Ovary (tissue), 3 donors: ENCODE data around the gene BCKDK.

ENCODE experiments used
- EP300 ChIP-seq: sonication (generic); formaldehyde crosslinking; IDR thresholded peaks from one replicate; pipeline ENCODE4 v1.6.1; 2017; ENCODE audit warnings: antibody characterized with exemption
- POLR2A ChIP-seq: fragments of 450-650 bp; IDR thresholded peaks from one replicate; pipeline ENCODE4 v1.6.1; 2017; ENCODE audit warnings: antibody characterized with exemption, mild to moderate bottlenecking, moderate library complexity
- TF ChIP-seq, protein P1 (sequence below), 3 donors: fragments of 450-650 bp in 2 of 3; fragments of 200-600 bp in 1 of 3; IDR thresholded peaks; one replicate each; pipeline versions ENCODE4 v1.5.1 to v1.8.0; 2016 to 2022; ENCODE audit warnings: antibody characterized with exemption in 3 of 3, mild to moderate bottlenecking in 1 of 3
- donor health status: DM: no; HTN: no; CAD: no.

DNA sequence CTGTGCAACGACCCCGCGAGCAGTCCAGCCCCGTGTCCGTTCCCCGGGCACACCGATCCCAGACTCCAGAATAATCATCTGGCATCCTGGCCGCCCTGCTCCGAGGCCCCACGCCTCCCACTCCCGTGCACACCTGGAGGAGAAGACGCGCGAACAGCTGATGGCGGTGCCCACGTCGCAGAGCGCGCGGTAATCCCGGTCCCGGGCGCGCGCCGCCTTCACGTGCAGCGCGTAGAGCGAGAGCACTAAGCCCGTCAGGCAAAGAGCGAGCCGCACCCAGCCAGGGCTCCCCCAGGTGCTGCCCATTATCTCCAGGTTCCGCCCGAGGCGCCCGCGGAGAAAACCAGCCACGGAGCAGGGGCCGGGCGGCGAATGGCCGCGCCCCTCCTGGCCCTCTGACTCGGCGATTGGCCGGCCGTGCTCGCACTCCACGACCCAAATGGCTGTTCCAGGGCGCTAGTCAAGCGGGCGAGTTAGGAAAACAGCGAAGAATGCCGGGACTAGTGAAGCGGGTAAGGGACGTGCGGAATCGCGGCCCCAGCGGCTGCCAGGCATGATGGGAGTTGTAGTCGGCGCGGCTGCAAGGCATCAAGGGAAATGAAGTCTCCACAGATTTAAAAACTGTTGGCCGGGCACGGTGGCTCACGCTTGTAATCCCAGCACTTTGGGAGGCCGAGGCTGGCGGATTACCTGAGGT is 13.6 kb upstream of the BCKDK start, which contains the start of gene VKORC1:
- TF ChIP-seq POLR2A (no peak), EP300 (no peak)
- TF ChIP-seq, protein P1, sequence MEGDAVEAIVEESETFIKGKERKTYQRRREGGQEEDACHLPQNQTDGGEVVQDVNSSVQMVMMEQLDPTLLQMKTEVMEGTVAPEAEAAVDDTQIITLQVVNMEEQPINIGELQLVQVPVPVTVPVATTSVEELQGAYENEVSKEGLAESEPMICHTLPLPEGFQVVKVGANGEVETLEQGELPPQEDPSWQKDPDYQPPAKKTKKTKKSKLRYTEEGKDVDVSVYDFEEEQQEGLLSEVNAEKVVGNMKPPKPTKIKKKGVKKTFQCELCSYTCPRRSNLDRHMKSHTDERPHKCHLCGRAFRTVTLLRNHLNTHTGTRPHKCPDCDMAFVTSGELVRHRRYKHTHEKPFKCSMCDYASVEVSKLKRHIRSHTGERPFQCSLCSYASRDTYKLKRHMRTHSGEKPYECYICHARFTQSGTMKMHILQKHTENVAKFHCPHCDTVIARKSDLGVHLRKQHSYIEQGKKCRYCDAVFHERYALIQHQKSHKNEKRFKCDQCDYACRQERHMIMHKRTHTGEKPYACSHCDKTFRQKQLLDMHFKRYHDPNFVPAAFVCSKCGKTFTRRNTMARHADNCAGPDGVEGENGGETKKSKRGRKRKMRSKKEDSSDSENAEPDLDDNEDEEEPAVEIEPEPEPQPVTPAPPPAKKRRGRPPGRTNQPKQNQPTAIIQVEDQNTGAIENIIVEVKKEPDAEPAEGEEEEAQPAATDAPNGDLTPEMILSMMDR (IDR thresholded peaks at IDR 0.05): no peak
